Endodermal cell (in vitro differentiated cells): ENCODE results near the gene NRL. TPM values are rescaled to one million over a fixed set of nuclear protein-coding genes. Genes with fewer than 3 reads are reported as not detected.
"Not testable (repeated sequence)": the region's sequence is repeated elsewhere in the genome, so short reads cannot be mapped to it uniquely, and the experiment has no call there.

Source experiments
- DNase-seq: peaks from one replicate; pipeline ENCODE4 v3.0.0-alpha.2; 2017
- H3K27ac ChIP-seq: 2 replicates; pipeline ENCODE4 v1.5.1; 2013; ENCODE audit warnings: mild to moderate bottlenecking, low read depth, low read length, moderate library complexity
- H3K27me3 ChIP-seq: 2 replicates; pipeline ENCODE4 v1.6.1; 2013; ENCODE audit warnings: mild to moderate bottlenecking, low read length, moderate library complexity; ENCODE audit not compliant: insufficient read depth, control insufficient read depth, poor library complexity, severe bottlenecking
- H3K36me3 ChIP-seq: 2 replicates; pipeline ENCODE4 v1.7.0; 2013; ENCODE audit warnings: mild to moderate bottlenecking, low read length, moderate library complexity; ENCODE audit not compliant: control insufficient read depth, insufficient read depth
- H3K4me1 ChIP-seq: one replicate; pipeline ENCODE4 v1.7.0; 2013; ENCODE audit warnings: low read length; ENCODE audit not compliant: control insufficient read depth, insufficient read depth
- H3K4me3 ChIP-seq: 2 replicates; pipeline ENCODE4 v1.5.1; 2013; ENCODE audit warnings: mild to moderate bottlenecking, low read length, moderate library complexity
- H3K9ac ChIP-seq: 2 replicates; pipeline ENCODE4 v1.6.1; 2013; ENCODE audit warnings: mild to moderate bottlenecking, low read length, moderate library complexity; ENCODE audit not compliant: poor library complexity, severe bottlenecking; ENCODE audit errors: extremely low read depth
- H3K9me3 ChIP-seq: 2 replicates; pipeline ENCODE4 v1.6.1; 2013; ENCODE audit warnings: mild to moderate bottlenecking, low read length, moderate library complexity; ENCODE audit not compliant: control insufficient read depth
- H3K27ac Mint-ChIP-seq: 2 replicates; pipeline ENCODE4 v1.8.0; 2020; ENCODE audit warnings: mixed read lengths
- H3K27me3 Mint-ChIP-seq: 2 replicates; pipeline ENCODE4 v1.8.0; 2021; ENCODE audit warnings: mild to moderate bottlenecking, mixed read lengths; ENCODE audit not compliant: insufficient read depth
- H3K36me3 Mint-ChIP-seq: 2 replicates; pipeline ENCODE4 v1.8.0; 2020; ENCODE audit warnings: low read depth, mixed read lengths
- H3K4me1 Mint-ChIP-seq: 2 replicates; pipeline ENCODE4 v1.8.0; 2020; ENCODE audit warnings: mixed read lengths
- H3K4me3 Mint-ChIP-seq: 2 replicates; pipeline ENCODE4 v1.8.0; 2020; ENCODE audit warnings: mild to moderate bottlenecking, moderate library complexity, mixed read lengths
- H3K9me3 Mint-ChIP-seq: 2 replicates; pipeline ENCODE4 v1.8.0; 2020; ENCODE audit warnings: mild to moderate bottlenecking, mixed read lengths
- WGBS, 2 experiments: methylation state at CpG; one replicate each; pipeline versions ENCODE4 v1.1.5 to v1.1.7; 2013; ENCODE audit warnings: missing lambda C conversion rate in 2 of 2, mixed read lengths in 1 of 2; ENCODE audit not compliant: insufficient coverage in 1 of 2, insufficient read length in 1 of 2; 5-methylcytosine and 5-hydroxymethylcytosine counted together
- total RNA-seq, 2 donors: library from RNA; stranded (reverse); fragmentation: NEBNext Ultra II Directional in 1 of 2; extraction: Animal tissue kit (Norgen Biotek cat#: 25700) in 1 of 2; gene quantifications; 2 replicates in 1 of 2; 3 replicates in 1 of 2; pipeline ENCODE4 v1.2.1, GENCODE V29; 2021
- TF ChIP-seq, protein P1 (sequence below): fragments of 200-600 bp; sonication (generic); conservative IDR thresholded peaks from 2 replicates; pipeline ENCODE4 v1.5.0; 2021; ENCODE audit warnings: antibody characterized with exemption, mild to moderate bottlenecking

NRL gene
- total RNA-seq, 2 donors from 2014 or later = 1.9 TPM

DNA sequence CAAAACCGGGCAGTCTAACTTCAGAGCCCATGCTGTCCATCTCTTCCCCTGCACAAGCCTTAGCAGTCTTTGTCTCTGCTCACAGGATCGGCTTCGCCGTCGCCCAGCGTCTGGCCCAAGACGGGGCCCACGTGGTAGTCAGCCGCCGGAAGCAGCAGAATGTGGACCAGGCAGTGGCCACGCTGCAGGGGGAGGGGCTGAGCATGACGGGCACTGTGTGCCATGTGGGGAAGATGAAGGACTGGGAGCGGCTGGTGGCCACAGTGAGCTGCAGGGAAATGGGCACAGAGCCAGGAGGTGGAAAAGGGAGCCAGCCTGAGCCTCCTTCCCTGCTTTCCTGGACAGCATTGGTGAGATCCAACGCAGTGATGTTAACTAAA, 77.1 kb downstream of the NRL start:
- WGBS, 2 experiments = 91 to 92% methylated on average over 2 to 14 of the region's 14 CpGs
- H3K27ac ChIP-seq = no peak overlapping the region
- H3K4me1 ChIP-seq = no peaks in the 10 kb centered on the region
- peaks cover 6% of the 10 kb centered on the region for H3K27me3 Mint-ChIP-seq
- H3K4me1 Mint-ChIP-seq = peaks cover 7% of the 10 kb centered on the region
- H3K4me3 Mint-ChIP-seq = no peak overlapping the region
- no peaks in the 10 kb centered on the region for H3K27me3 ChIP-seq
- H3K27ac Mint-ChIP-seq = no peak overlapping the region
- no peaks in the 10 kb centered on the region for H3K36me3 Mint-ChIP-seq
- H3K9ac ChIP-seq = no peak overlapping the region
- TF ChIP-seq, protein P1, sequence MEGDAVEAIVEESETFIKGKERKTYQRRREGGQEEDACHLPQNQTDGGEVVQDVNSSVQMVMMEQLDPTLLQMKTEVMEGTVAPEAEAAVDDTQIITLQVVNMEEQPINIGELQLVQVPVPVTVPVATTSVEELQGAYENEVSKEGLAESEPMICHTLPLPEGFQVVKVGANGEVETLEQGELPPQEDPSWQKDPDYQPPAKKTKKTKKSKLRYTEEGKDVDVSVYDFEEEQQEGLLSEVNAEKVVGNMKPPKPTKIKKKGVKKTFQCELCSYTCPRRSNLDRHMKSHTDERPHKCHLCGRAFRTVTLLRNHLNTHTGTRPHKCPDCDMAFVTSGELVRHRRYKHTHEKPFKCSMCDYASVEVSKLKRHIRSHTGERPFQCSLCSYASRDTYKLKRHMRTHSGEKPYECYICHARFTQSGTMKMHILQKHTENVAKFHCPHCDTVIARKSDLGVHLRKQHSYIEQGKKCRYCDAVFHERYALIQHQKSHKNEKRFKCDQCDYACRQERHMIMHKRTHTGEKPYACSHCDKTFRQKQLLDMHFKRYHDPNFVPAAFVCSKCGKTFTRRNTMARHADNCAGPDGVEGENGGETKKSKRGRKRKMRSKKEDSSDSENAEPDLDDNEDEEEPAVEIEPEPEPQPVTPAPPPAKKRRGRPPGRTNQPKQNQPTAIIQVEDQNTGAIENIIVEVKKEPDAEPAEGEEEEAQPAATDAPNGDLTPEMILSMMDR = no peak
- no peak for DNase-seq
- H3K9me3 ChIP-seq = peaks cover 5% of the 10 kb centered on the region
- no peaks in the 10 kb centered on the region for H3K36me3 ChIP-seq
- H3K9me3 Mint-ChIP-seq = peaks cover 12% of the 10 kb centered on the region
- H3K4me3 ChIP-seq = no peak overlapping the region

- Histone ChIP-seq H3K4me3 (peak overlapping the region; percentile 87), H3K9me3 (peaks cover 10% of the 10 kb centered on the region)
- not testable (repeated sequence) for H3K27ac Mint-ChIP-seq, H3K27ac ChIP-seq, H3K27me3 ChIP-seq, H3K36me3 Mint-ChIP-seq, H3K36me3 ChIP-seq, H3K4me1 ChIP-seq, H3K9ac ChIP-seq, DNase-seq, H3K27me3 Mint-ChIP-seq, H3K4me1 Mint-ChIP-seq
- Mint-ChIP-seq H3K4me3 (peak overlapping the region; percentile 78), H3K9me3 (peaks cover 17% of the 10 kb centered on the region)
- TF ChIP-seq, protein P1 = peak; percentile 38
- 44 to 59% methylated on average over 5 to 9 of the region's 10 CpGs for WGBS, 2 experiments
Measured at GRCh38 chr14:24036963-24037657, 77.6 kb downstream of the NRL start.

DNA sequence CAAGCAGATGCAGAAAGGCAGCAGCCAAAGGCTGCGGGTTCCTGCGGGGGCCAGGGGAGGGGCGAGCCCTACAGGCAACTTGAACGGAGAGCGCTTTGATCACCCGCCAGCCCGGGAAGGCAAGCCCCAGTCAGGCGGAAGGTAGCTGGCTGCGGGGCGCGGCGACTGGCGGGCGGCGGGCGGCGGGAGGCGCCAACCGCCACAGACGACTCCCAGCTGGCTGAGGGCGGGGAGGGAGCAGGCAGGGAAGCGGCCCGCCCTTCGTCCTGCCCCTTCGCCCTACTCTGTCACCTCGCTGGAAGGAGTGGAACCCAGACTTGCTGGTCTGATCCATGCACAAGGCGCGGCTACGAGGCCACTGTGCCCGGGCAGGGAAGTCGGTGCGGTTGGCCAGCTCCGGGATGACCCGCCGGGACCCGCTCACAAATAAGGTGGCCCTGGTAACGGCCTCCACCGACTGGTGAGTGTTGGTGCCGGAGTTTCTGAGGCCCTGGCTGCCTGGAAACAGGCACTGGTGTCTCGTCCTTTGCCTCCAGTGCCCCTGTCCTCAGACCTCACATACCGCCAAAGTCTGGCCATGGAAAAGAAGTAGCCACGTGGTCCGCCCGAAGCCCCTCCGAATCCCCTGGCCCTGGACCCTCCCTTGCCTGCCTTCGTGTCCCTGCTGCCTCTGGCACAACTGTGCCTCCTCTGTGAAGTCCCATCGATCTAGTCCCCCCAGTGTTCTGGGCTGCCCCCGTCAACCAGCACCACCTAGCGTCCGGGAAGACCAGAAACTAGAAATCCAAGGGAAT, 78.4 kb downstream of the NRL start:
- Histone ChIP-seq H3K4me1 (no peaks in the 10 kb centered on the region), H3K9ac (peak overlapping the region; percentile 53), H3K27me3 (no peaks in the 10 kb centered on the region), H3K27ac (peak overlapping the region; percentile 16), H3K4me3 (peak overlapping the region; percentile 87), H3K36me3 (no peaks in the 10 kb centered on the region), H3K9me3 (peaks cover 11% of the 10 kb centered on the region)
- TF ChIP-seq, protein P1 = peak; percentile 89
- H3K9me3 Mint-ChIP-seq = peaks cover 24% of the 10 kb centered on the region
- H3K27me3 Mint-ChIP-seq = peaks cover 6% of the 10 kb centered on the region
- WGBS, 2 experiments = 0 to 2% methylated on average over 12 to 50 of the region's 50 CpGs
- H3K27ac Mint-ChIP-seq = peak overlapping the region; percentile 85
- peak; percentile 92 for DNase-seq
- peaks cover 7% of the 10 kb centered on the region for H3K4me1 Mint-ChIP-seq
- no peaks in the 10 kb centered on the region for H3K36me3 Mint-ChIP-seq
- peak overlapping the region; percentile 78 for H3K4me3 Mint-ChIP-seq
